Peyer's patch (tissue), 4 donors: ENCODE measurements around the gene GCN1. TPM values are rescaled to one million over a fixed set of nuclear protein-coding genes. Genes with fewer than 3 reads are reported as not detected.

Experiments used
- DNase-seq, 3 donors: peaks; one replicate each; pipeline ENCODE4 v3.0.0-alpha.2; 2017 to 2019
- H3K27ac ChIP-seq, 4 donors: fragments of 200-600 bp; sonication (generic); one replicate each; pipeline ENCODE4 v1.5.1; 2016 to 2019
- H3K27me3 ChIP-seq, 2 donors: fragments of 200-600 bp; sonication (generic); one replicate each; pipeline ENCODE4 v1.5.1; 2019
- H3K36me3 ChIP-seq, 3 donors: fragments of 200-600 bp; sonication (generic); one replicate each; pipeline ENCODE4 v1.5.1; 2016 to 2019
- H3K4me1 ChIP-seq, 4 donors: fragments of 200-600 bp; sonication (generic); one replicate each; pipeline ENCODE4 v1.5.1; 2016 to 2019
- H3K4me3 ChIP-seq, 4 donors: fragments of 200-600 bp; sonication (generic); 1 replicate in 3 of 4; 2 replicates in 1 of 4; pipeline ENCODE4 v1.5.1; 2016 to 2019; ENCODE audit warnings: mild to moderate bottlenecking in 1 of 4
- H3K9me3 ChIP-seq, 4 donors: fragments of 200-600 bp; sonication (generic); one replicate each; pipeline ENCODE4 v1.5.1; 2016 to 2019; ENCODE audit warnings: mild to moderate bottlenecking in 1 of 4
- POLR2A ChIP-seq, 2 donors: fragments of 450-650 bp; IDR thresholded peaks; one replicate each; pipeline ENCODE4 v1.5.1; 2017; ENCODE audit warnings: antibody characterized with exemption in 2 of 2, mild to moderate bottlenecking in 2 of 2, moderate library complexity in 2 of 2
- total RNA-seq, 4 donors: library from RNA; depleted of rRNA; stranded (reverse); fragments of >200 nt; gene quantifications; one replicate each; pipeline ENCODE4 v1.1.0, GENCODE V29; 2016
- TF ChIP-seq, protein P1 (sequence below), 6 experiments: fragments of 450-650 bp in 4 of 6; fragments of 200-600 bp in 2 of 6; sonication (generic) in 1 of 6; IDR thresholded peaks; one replicate each; pipeline ENCODE4 v1.5.1; 2017 to 2019; ENCODE audit warnings: antibody characterized with exemption in 6 of 6, mild to moderate bottlenecking in 3 of 6, moderate library complexity in 1 of 6

Gene GCN1
- total RNA-seq, 4 donors from 2014 or later = 64.1 to 171 (median 126) TPM

- Histone ChIP-seq H3K27ac (no peak overlapping the region), H3K36me3 (peaks cover 0 to 66% (median 0%) of the 10 kb centered on the region in 3 donors), H3K27me3 (no peaks in the 10 kb centered on the region), H3K9me3 (no peaks in the 10 kb centered on the region), H3K4me1 (peaks cover 3 to 27% (median 13%) of the 10 kb centered on the region in 4 donors), H3K4me3 (no peak overlapping the region)
- DNase-seq = no peak
- TF ChIP-seq POLR2A (IDR thresholded peaks at IDR 0.05) = no peak
- TF ChIP-seq, protein P1, sequence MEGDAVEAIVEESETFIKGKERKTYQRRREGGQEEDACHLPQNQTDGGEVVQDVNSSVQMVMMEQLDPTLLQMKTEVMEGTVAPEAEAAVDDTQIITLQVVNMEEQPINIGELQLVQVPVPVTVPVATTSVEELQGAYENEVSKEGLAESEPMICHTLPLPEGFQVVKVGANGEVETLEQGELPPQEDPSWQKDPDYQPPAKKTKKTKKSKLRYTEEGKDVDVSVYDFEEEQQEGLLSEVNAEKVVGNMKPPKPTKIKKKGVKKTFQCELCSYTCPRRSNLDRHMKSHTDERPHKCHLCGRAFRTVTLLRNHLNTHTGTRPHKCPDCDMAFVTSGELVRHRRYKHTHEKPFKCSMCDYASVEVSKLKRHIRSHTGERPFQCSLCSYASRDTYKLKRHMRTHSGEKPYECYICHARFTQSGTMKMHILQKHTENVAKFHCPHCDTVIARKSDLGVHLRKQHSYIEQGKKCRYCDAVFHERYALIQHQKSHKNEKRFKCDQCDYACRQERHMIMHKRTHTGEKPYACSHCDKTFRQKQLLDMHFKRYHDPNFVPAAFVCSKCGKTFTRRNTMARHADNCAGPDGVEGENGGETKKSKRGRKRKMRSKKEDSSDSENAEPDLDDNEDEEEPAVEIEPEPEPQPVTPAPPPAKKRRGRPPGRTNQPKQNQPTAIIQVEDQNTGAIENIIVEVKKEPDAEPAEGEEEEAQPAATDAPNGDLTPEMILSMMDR (IDR thresholded peaks at IDR 0.05) = no peak
Measured at GRCh38 chr12:120102189-120103043, 92.1 kb downstream of the GCN1 start.

GRCh38 chr12:120101617-120102016 is 92.9 kb downstream of the GCN1 start:
- Histone ChIP-seq H3K9me3 (no peaks in the 10 kb centered on the region), H3K27me3 (no peaks in the 10 kb centered on the region), H3K27ac (peak overlapping the region in 2 of 4 donors; percentile 25 to 30), H3K4me3 (peak overlapping the region in 1 of 4 donors; percentile 9), H3K36me3 (peaks cover 0 to 66% (median 0%) of the 10 kb centered on the region in 3 donors), H3K4me1 (peaks cover 3 to 27% (median 13%) of the 10 kb centered on the region in 4 donors)
- TF ChIP-seq POLR2A (IDR thresholded peaks at IDR 0.05) = no peak
- TF ChIP-seq, protein P1 (IDR thresholded peaks at IDR 0.05) = no peak
- no peak for DNase-seq

DNA sequence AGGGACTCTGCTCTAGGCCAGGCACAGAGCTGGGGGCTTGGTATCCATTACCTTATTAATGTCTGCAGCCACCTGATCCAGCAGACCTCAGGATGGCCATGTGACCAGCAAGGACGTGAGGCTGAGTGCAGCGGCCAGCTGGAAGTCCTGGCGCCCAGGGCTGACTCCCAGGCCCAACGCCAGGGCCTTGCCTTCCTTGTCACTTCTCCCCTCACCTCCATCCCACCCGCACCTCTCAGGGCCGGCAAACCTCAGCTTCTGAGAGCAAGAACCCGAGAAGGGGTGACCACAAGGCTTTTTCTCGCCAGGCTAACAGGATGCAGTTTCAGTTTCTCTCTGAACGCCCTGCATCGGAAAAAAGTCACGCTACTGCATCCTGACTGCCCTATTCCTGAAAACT is 93.3 kb downstream of the GCN1 start:
- H3K36me3 ChIP-seq = peaks cover 0 to 70% (median 0%) of the 10 kb centered on the region in 3 donors

DNA sequence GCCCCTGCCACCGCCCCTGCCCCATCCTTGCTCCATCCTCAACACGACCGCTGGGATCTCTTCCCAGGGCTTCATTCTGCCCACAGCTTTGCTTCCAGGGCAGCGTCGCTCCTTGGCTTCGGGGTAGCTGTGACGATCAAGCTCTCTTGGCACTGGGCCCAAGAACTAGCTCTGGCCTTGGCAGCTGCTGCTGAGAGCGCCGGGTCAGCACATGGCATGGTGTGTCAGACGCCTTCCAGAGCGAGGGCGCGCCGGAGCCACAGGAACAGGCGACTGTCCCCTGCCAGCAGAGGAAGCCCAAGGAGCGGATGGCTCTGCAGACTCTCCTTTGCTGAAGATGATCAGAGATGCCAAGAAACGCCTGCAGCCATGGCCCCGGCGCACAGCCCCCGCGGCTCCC is 93.9 kb downstream of the GCN1 start:
- H3K36me3 ChIP-seq = peaks cover 0 to 75% (median 0%) of the 10 kb centered on the region in 3 donors
- no peak for DNase-seq
- no peak overlapping the region for H3K4me3 ChIP-seq
- no peaks in the 10 kb centered on the region for H3K27me3 ChIP-seq
- H3K9me3 ChIP-seq = no peaks in the 10 kb centered on the region
- H3K27ac ChIP-seq = peak overlapping the region in 1 of 4 donors; percentile 25
- H3K4me1 ChIP-seq = peaks cover 3 to 27% (median 13%) of the 10 kb centered on the region in 4 donors
- TF ChIP-seq POLR2A (IDR thresholded peaks at IDR 0.05) = no peak
- TF ChIP-seq, protein P1 (IDR thresholded peaks at IDR 0.05) = no peak

More for the DNA sequence above, 93.3 kb downstream of the GCN1 start:
- H3K4me3 ChIP-seq = peak overlapping the region in 1 of 4 donors; percentile 9
- H3K27me3 ChIP-seq = no peaks in the 10 kb centered on the region
- DNase-seq = no peak
- H3K27ac ChIP-seq = peak overlapping the region in 2 of 4 donors; percentile 25 to 30
- TF ChIP-seq POLR2A (IDR thresholded peaks at IDR 0.05) = no peak
- TF ChIP-seq, protein P1 (IDR thresholded peaks at IDR 0.05) = no peak
- H3K4me1 ChIP-seq = peaks cover 3 to 27% (median 13%) of the 10 kb centered on the region in 4 donors
- no peaks in the 10 kb centered on the region for H3K9me3 ChIP-seq

DNA sequence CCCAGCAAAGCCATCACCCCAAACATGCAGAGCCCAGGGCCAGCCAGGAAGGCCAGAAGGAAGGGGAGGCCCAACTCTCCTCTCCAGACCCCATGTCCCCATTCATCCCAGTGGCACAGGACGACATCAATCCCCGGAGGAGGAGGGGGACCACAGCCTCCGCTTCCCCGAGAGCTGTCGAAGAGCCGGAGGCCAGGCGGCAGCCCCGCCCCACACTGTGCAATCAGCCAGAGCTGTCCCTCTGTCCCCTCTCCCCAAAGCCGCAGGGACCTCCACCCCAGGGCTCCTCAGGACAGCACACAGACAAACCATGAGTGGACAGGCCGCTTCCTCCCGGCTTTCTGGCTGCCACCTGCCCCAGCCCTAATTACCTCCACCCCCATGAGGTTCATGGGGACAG is 94.8 kb downstream of the GCN1 start:
- no peak overlapping the region for H3K4me3 ChIP-seq
- H3K4me1 ChIP-seq = peaks cover 0 to 20% (median 13%) of the 10 kb centered on the region in 4 donors
- H3K27me3 ChIP-seq = no peaks in the 10 kb centered on the region
- TF ChIP-seq, protein P1 (IDR thresholded peaks at IDR 0.05) = no peak
- TF ChIP-seq POLR2A (IDR thresholded peaks at IDR 0.05) = no peak
- no peak for DNase-seq
- H3K27ac ChIP-seq = no peak overlapping the region
- no peaks in the 10 kb centered on the region for H3K9me3 ChIP-seq
- H3K36me3 ChIP-seq = peaks cover 0 to 82% (median 0%) of the 10 kb centered on the region in 3 donors
